Loucy (cell line): ENCODE measurements around the gene RAET1L.

Experiments used
- EZH2phosphoT487 ChIP-seq: fragments of 200-600 bp; IDR thresholded peaks from 2 replicates; pipeline ENCODE4 v1.6.1; 2018; ENCODE audit warnings: antibody characterized with exemption, mild to moderate bottlenecking, moderate library complexity, borderline replicate concordance
- TF ChIP-seq, protein P1 (sequence below): fragments of 200-600 bp; sonication (generic); conservative IDR thresholded peaks from 2 replicates; pipeline ENCODE4 v1.5.1; 2014; ENCODE audit warnings: mild to moderate bottlenecking, antibody characterized with exemption, low read length

DNA sequence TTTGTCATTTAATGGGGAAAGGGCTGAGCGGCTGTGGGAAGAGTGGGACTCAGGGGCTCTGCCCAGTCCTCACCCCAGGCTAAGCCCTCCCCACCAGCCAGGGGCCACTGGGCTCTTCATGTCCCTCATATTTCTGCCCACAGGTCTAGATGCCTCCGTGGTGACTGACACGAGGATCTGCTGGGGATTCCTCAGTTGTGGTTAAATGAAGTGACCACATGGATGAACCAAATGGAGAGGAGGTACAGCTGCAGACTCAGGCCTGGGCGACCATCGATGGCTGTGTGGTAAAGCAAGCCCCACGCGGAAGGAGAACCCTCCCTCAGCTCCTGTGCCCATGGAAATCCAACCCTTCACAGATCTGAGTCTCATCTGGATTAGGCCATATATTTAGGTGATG, 29.4 kb downstream of the RAET1L start:
- TF ChIP-seq, protein P1, sequence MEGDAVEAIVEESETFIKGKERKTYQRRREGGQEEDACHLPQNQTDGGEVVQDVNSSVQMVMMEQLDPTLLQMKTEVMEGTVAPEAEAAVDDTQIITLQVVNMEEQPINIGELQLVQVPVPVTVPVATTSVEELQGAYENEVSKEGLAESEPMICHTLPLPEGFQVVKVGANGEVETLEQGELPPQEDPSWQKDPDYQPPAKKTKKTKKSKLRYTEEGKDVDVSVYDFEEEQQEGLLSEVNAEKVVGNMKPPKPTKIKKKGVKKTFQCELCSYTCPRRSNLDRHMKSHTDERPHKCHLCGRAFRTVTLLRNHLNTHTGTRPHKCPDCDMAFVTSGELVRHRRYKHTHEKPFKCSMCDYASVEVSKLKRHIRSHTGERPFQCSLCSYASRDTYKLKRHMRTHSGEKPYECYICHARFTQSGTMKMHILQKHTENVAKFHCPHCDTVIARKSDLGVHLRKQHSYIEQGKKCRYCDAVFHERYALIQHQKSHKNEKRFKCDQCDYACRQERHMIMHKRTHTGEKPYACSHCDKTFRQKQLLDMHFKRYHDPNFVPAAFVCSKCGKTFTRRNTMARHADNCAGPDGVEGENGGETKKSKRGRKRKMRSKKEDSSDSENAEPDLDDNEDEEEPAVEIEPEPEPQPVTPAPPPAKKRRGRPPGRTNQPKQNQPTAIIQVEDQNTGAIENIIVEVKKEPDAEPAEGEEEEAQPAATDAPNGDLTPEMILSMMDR: no peak
- no peak for TF ChIP-seq EZH2phosphoT487
